Liver (tissue), 9 donors: Measurements from ENCODE around the gene CRLF3. TPM values are rescaled to one million over a fixed set of nuclear protein-coding genes. Genes with fewer than 3 reads are reported as not detected.

Experiments
- DNase-seq: peaks from one replicate; pipeline ENCODE4 v3.0.0-alpha.2; 2017; ENCODE audit warnings: low spot score
- H3K27ac ChIP-seq, 2 donors: one replicate each; pipeline ENCODE4 v1.7.0; 2013; ENCODE audit warnings: inconsistent platforms in 2 of 2, low read length in 2 of 2, control low read depth in 1 of 2, low read depth in 1 of 2, mild to moderate bottlenecking in 1 of 2
- H3K27me3 ChIP-seq, 4 donors: one replicate each; pipeline versions ENCODE4 v1.6.1 to v1.7.0; 2013; ENCODE audit warnings: low read length in 3 of 4, inconsistent platforms in 1 of 4, mild to moderate bottlenecking in 1 of 4, moderate library complexity in 1 of 4; ENCODE audit not compliant: control insufficient read depth in 4 of 4, insufficient read depth in 4 of 4
- H3K36me3 ChIP-seq, 4 donors: one replicate each; pipeline versions ENCODE4 v1.6.1 to v1.7.0; 2013; ENCODE audit warnings: low read length in 3 of 4, mild to moderate bottlenecking in 3 of 4, low read depth in 1 of 4, moderate library complexity in 1 of 4; ENCODE audit not compliant: control insufficient read depth in 4 of 4, insufficient read depth in 3 of 4
- H3K4me1 ChIP-seq, 4 donors: one replicate each; pipeline versions ENCODE4 v1.6.1 to v1.7.0; 2013; ENCODE audit warnings: low read length in 3 of 4, mild to moderate bottlenecking in 3 of 4, moderate library complexity in 1 of 4; ENCODE audit not compliant: control insufficient read depth in 4 of 4, insufficient read depth in 4 of 4
- H3K4me3 ChIP-seq, 3 donors: one replicate each; pipeline versions ENCODE4 v1.6.1 to v1.7.0; 2013; ENCODE audit warnings: low read length in 3 of 3, control low read depth in 1 of 3, low read depth in 1 of 3, mild to moderate bottlenecking in 1 of 3
- H3K9ac ChIP-seq, 2 donors: one replicate each; pipeline ENCODE4 v1.7.0; 2013; ENCODE audit warnings: low read length in 2 of 2, mild to moderate bottlenecking in 2 of 2, moderate library complexity in 2 of 2, control low read depth in 1 of 2, low read depth in 1 of 2
- H3K9me3 ChIP-seq, 4 donors: one replicate each; pipeline versions ENCODE4 v1.6.1 to v1.7.0; 2013; ENCODE audit warnings: low read length in 3 of 4; ENCODE audit not compliant: control insufficient read depth in 4 of 4
- EGR1 ChIP-seq, 2 donors: IDR thresholded peaks; 2 replicates each; pipeline ENCODE4 v1.6.1; 2016 to 2018; ENCODE audit warnings: antibody characterized with exemption in 2 of 2, low read depth in 2 of 2
- FOXA1 ChIP-seq: IDR thresholded peaks from 2 replicates; pipeline ENCODE4 v1.6.1; 2016; ENCODE audit warnings: antibody characterized with exemption
- FOXA2 ChIP-seq: IDR thresholded peaks from 2 replicates; pipeline ENCODE4 v1.6.1; 2016; ENCODE audit warnings: antibody characterized with exemption
- GABPA ChIP-seq, 2 donors: IDR thresholded peaks in 1 of 2; conservative IDR thresholded peaks in 1 of 2; 2 replicates each; pipeline ENCODE4 v1.6.1; 2016; ENCODE audit warnings: antibody characterized with exemption in 2 of 2, mild to moderate bottlenecking in 1 of 2, moderate library complexity in 1 of 2
- HNF4A ChIP-seq, 2 donors: conservative IDR thresholded peaks; 2 replicates each; pipeline ENCODE4 v1.6.1; 2016; ENCODE audit warnings: antibody characterized with exemption in 2 of 2, mild to moderate bottlenecking in 2 of 2
- MAX ChIP-seq: IDR thresholded peaks from 2 replicates; pipeline ENCODE4 v1.6.1; 2016; ENCODE audit warnings: antibody characterized with exemption
- NR2F2 ChIP-seq: IDR thresholded peaks from 2 replicates; pipeline ENCODE4 v1.6.1; 2016; ENCODE audit warnings: antibody characterized with exemption
- RAD21 ChIP-seq, 2 donors: IDR thresholded peaks; 2 replicates each; pipeline ENCODE4 v1.6.1; 2016; ENCODE audit warnings: antibody characterized with exemption in 2 of 2, mild to moderate bottlenecking in 2 of 2
- RXRA ChIP-seq, 2 donors: IDR thresholded peaks; 2 replicates each; pipeline ENCODE4 v1.6.1; 2017 to 2018; ENCODE audit warnings: antibody characterized with exemption in 2 of 2, mild to moderate bottlenecking in 1 of 2
- SP1 ChIP-seq: IDR thresholded peaks from 2 replicates; pipeline ENCODE4 v1.6.1; 2018; ENCODE audit warnings: antibody characterized with exemption, mild to moderate bottlenecking
- YY1 ChIP-seq: IDR thresholded peaks from 2 replicates; pipeline ENCODE4 v1.6.1; 2016; ENCODE audit warnings: antibody characterized with exemption, mild to moderate bottlenecking
- WGBS: extraction: QIAGEN DNeasy Blood & Tissue Kit; methylation state at CpG from one replicate; pipeline ENCODE4 v1.1.7; 2013; 5-methylcytosine and 5-hydroxymethylcytosine counted together
- polyA plus RNA-seq, 2 donors: library from polyadenylated mRNA; stranded (reverse) in 1 of 2; unstranded in 1 of 2; fragments of 200-250 nt in 1 of 2; fragments of >200 nt in 1 of 2; fragmentation: Nextera tagmentation in 1 of 2; extraction: Ambion mirVana in 1 of 2; gene quantifications; one replicate each; pipeline versions ENCODE4 v1.2.1 to v1.2.3, GENCODE V29; 2013 to 2015
- total RNA-seq, 2 donors: library from RNA; depleted of rRNA; stranded (reverse); fragments of >200 nt; gene quantifications; one replicate each; pipeline ENCODE4 v1.2.3, GENCODE V29; 2014
- donor health status: healthy.
- donor health status: healthy.
- donor health status: healthy.
- donor health status: healthy.
- donor health status: healthy.

CRLF3 gene
- total and polyA plus RNA-seq, 4 donors: 2.4 to 26.5 (median 4.6) TPM

- H3K27ac ChIP-seq: peak overlapping the region; percentile 21 to 53
- no peak overlapping the region for H3K9ac ChIP-seq
- no peaks in the 10 kb centered on the region for H3K27me3 ChIP-seq
- peaks cover 0 to 1% (median under 1%) of the 10 kb centered on the region in 4 donors for H3K36me3 ChIP-seq
- no peaks in the 10 kb centered on the region for H3K4me1 ChIP-seq
- no peak for DNase-seq
- 70% methylated on average over 9 of the region's 9 CpGs for WGBS
- TF ChIP-seq YY1 (no peak), HNF4A (conservative IDR thresholded peaks at IDR 0.05) (no peak), GABPA (IDR thresholded peaks at IDR 0.05 in 1 of 2, conservative IDR thresholded peaks at IDR 0.05 in 1 of 2) (peak in 1 of 2 donors; percentile 24)
- H3K9me3 ChIP-seq: no peaks in the 10 kb centered on the region
- H3K4me3 ChIP-seq: no peak overlapping the region
These were observed 15.7 kb downstream of the CRLF3 start for GRCh38 chr17:30808785-30809286.

- no peak overlapping the region for H3K27ac ChIP-seq
- H3K36me3 ChIP-seq: peaks cover 0 to 8% (median 4%) of the 10 kb centered on the region in 4 donors
- H3K9ac ChIP-seq: no peak overlapping the region
- no peak overlapping the region for H3K4me3 ChIP-seq
- DNase-seq: no peak
- no peaks in the 10 kb centered on the region for H3K27me3 ChIP-seq
- 89% methylated on average over 1 of the region's 1 CpG for WGBS
- no peaks in the 10 kb centered on the region for H3K4me1 ChIP-seq
- TF ChIP-seq SP1 (no peak), RAD21 (IDR thresholded peaks at IDR 0.05) (no peak), NR2F2 (no peak), RXRA (IDR thresholded peaks at IDR 0.05) (no peak), FOXA2 (no peak), GABPA (IDR thresholded peaks at IDR 0.05 in 1 of 2, conservative IDR thresholded peaks at IDR 0.05 in 1 of 2) (no peak)
- H3K9me3 ChIP-seq: no peaks in the 10 kb centered on the region
These were observed 16.6 kb downstream of the CRLF3 start for GRCh38 chr17:30807896-30808295.

GRCh38 chr17:30805944-30806456 lies 18.5 kb downstream of the CRLF3 start:
- Histone ChIP-seq H3K4me3 (no peak overlapping the region), H3K4me1 (no peaks in the 10 kb centered on the region), H3K27me3 (no peaks in the 10 kb centered on the region), H3K36me3 (peaks cover 1 to 10% (median 6%) of the 10 kb centered on the region in 4 donors), H3K27ac (no peak overlapping the region), H3K9me3 (no peaks in the 10 kb centered on the region), H3K9ac (no peak overlapping the region)
- DNase-seq: no peak
- no peak for TF ChIP-seq FOXA1
- TF ChIP-seq MAX: no peak
- 88% methylated on average over 2 of the region's 2 CpGs for WGBS

GRCh38 chr17:30801671-30802070 lies 22.8 kb downstream of the CRLF3 start:
- Histone ChIP-seq H3K27me3 (no peaks in the 10 kb centered on the region), H3K27ac (no peak overlapping the region), H3K36me3 (peaks cover 4 to 18% (median 9%) of the 10 kb centered on the region in 4 donors), H3K9me3 (no peaks in the 10 kb centered on the region), H3K9ac (no peak overlapping the region), H3K4me3 (no peak overlapping the region), H3K4me1 (no peaks in the 10 kb centered on the region)
- TF ChIP-seq EGR1 (IDR thresholded peaks at IDR 0.05; ENCODE audit: low read depth in 2 of 2) (no peak), HNF4A (conservative IDR thresholded peaks at IDR 0.05) (no peak), FOXA2 (no peak)
- 100% methylated on average over 1 of the region's 1 CpG for WGBS
- no peak for DNase-seq
